ENCODE results near the gene ARHGEF4.

- TF ChIP-seq CTCF (IDR thresholded peaks at IDR 0.05) (no peak), POLR2A (IDR thresholded peaks at IDR 0.05) (no peak)
Measured at GRCh38 chr2:130787841-130788240, 48.9 kb upstream of the ARHGEF4 start.

Data from esophagus squamous epithelium (tissue), 4 donors.